HG03196 (cell line): Measurements from ENCODE around the gene MIDN.
"Not testable (repeated sequence)": the region's sequence is repeated elsewhere in the genome, so short reads cannot be mapped to it uniquely, and the experiment has no call there.

ENCODE experiments used
- ATAC-seq: cut with Tn5 transposase; IDR thresholded peaks from one replicate; pipeline ENCODE4 v1.9.1; 2021; ENCODE audit not compliant: unreplicated experiment

MIDN gene

DNA sequence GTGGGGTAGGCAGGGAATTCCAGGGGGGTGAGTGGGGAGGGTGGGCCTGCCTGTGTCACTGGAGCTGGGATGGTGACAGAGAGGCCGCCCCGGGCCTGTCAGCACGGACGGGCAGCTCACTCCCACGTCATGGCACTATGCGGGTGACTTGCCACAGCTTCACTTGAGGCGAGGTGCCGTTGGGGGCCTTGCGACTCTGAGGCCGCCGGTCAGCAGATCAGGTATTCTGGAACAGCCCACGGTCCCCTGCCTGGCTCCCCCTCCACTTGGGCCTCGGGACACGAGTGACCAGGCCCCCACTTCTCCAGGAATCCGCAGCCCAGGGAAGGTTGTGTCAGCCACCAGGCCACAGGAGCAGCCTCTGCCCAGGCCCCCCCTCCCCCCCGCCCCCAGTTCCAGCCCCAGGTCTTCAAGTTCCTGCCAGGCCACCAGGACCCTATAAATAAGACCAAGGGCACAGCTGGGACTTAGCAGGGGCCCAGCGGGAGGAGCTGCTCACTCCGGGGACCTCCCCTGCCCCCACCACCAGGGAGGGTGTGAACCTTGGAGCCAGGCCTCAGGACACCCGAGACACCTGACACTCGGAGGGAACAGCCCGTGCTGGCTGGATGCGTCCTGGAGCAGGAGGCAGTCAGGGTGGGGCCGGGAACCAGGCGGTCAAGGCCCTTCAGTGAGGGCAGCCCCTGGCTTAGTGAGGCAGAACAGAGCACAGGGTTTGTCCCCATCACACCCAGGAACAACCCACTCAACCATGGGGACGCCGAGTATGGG, 2.7 kb upstream of the MIDN start:
- ATAC-seq, result no peak

DNA sequence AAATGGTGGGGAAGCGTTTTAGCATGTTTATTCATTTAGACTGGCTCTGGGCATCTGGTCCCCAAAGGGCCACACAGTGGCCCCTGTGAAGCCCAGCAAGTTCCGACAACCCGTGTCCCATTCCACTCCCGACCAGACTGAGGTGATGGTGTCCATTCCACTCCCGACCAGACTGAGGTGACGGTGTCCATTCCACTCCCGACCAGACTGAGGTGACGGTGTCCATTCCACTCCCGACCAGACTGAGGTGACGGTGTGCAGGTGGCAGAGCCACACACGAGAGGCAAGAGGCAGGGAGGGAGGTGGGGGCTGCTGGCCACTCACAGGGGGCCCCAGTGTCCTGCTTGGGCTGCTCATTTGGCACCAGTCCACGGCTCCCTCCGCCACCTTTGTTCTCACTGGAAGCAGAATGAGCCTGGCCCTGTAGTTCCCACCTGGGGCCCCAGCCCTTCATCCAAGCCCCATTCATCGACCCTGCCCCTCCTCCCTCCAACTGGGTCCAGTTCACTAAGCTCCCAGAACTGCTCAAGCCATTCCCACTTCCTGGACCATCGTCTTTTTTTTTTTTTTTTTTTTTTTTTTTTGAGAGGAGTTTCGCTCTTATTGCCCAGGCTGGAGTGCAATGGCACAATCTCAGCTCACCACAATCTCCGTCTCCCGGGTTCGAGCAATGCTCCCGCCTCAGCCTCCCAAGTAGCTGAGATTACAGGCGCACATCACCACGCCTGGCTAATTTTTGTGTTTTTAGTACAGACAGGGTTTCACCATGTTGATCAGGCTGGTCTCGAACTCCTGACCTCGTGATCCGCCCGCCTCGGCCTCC, 1.9 kb upstream of the MIDN start:
- ATAC-seq, result not testable (repeated sequence)

DNA sequence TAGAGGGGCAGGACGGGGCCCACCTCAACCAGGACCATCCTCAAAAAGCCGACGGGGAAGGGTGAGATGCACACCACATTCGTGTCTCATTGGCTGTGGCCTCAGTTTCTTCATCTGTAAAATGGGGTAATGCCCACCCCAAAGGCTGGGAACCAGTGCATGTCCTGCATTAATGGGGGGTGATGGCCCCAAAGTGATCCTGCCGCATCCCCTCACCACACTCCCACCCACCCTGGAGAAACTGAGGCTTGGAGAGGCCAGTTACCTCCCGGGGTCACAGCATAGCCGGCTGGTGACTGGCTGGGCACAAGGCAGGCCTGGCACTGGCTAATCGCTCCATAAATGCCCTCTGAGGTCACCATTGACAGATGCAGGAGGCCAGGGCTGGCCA, 640 bp upstream of the MIDN start:
- no peak for ATAC-seq

DNA sequence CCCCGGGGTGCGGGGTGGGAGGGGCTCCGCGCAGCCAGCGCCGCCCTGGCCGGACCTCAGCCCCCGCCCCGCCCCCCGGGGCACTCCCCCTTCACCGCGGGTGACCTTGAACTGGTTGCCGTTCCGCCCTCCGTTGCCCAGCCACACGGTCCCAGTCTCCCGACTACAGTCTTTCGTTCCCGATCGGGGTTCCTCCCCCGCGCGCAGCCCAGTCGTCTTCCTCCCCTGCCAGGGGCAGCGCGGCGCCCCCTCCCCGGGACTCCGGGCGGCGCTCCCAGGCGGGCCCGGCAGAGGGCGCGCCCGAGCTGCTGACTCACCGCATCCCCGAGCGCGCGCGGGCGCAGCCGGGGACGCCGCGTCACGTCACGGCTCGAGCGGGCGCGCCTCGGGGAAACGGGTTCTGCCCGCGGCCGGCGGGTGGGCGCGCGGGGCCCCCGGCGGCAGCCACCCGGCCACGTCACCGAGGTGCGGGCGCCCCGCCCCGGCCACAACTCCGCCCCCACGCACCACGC, 459 bp downstream of the MIDN start:
- ATAC-seq, result peak; percentile 20

DNA sequence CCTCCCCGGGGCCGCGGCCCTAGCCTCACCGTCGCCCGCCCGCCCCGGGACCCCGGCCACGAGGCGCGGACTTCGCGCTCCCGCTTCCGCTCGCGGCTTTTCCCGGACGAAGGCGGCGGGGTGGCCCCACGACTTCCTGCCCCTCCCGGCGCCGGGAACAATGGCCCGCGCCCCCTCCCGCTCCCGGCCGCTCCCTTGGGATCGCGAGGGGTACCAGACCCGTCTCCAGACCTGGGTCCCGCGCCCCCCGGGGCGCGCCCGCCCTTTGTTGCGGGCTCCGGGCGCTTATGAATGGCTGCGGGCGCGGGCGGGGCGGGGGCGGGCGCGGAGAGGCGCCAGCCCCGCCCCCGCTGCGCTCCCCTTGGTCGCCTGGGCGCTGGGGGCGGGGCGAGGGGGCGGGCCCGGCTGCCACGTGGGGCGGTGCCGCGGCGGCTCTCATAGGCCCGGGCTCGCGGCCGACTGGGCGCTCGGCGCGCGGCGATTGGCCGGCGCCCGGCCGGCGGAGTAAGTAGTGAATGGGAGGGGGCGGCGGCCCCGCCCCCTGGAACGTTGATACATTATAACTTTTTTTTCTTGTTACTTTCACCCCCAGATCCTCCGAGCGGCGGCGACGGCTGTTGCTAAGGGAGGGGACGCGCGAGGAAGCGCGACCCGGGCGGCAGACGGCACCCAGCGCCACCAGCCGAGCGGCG, 1.1 kb downstream of the MIDN start:
- peak; percentile 39 for ATAC-seq

DNA sequence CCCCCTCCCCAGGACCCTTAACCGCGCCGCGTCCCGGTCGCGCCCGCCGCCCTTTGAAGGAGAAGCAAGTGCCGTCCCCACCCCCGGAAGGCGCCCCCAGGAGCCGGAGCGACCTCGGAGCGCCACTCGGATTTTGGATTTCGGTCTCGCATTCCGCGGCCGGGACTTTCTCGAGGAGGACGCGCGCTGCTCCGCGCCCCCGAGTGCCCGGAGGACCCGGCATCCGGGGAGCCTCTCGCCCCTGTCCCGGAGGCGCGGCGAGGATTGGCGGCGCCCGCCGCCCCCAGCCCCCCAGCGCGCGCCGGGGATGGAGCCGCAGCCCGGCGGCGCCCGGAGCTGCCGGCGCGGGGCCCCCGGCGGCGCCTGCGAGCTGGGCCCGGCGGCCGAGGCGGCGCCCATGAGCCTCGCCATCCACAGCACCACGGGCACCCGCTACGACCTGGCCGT, 1.6 kb downstream of the MIDN start:
- no peak for ATAC-seq

DNA sequence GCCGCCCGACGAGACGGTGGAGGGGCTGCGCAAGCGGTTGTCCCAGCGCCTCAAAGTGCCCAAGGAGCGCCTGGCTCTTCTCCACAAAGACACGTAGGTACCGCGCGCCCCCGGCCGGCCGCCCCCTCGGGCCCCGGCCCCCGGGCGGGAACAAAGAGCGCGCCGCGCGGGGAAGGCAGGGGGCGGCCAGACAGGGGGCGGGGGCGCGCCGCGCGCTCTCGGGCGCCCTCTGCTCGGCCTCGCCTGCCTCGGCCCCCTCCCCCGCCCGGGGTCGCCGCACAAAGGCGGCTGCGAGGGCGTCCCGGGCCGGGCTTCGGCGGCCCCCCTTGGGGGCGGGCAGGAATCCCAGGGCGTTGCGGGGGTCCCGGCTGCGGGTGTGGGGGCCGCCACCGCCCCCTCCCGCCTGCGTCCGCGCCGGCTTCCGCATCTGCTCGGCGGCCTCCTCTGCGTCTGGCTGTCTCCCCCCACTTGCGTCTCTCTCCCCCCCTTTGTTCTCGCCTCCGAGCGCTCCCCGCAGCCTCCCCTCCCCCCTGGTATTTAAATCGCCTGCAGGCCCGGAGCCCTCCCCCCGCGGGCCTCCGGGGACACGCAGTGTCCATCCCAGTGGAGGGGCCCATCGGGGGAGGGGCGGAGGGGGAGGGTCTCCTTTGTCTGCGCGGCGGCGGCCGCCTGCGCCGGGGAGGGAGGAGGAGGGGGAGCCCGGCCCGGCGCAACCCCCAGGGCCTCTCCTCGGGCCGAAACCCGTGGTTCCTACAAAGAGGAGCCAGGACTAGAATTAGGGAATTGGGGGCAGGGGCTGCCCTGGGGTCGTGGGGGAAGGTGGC, 2.3 kb downstream of the MIDN start:
- no peak for ATAC-seq

DNA sequence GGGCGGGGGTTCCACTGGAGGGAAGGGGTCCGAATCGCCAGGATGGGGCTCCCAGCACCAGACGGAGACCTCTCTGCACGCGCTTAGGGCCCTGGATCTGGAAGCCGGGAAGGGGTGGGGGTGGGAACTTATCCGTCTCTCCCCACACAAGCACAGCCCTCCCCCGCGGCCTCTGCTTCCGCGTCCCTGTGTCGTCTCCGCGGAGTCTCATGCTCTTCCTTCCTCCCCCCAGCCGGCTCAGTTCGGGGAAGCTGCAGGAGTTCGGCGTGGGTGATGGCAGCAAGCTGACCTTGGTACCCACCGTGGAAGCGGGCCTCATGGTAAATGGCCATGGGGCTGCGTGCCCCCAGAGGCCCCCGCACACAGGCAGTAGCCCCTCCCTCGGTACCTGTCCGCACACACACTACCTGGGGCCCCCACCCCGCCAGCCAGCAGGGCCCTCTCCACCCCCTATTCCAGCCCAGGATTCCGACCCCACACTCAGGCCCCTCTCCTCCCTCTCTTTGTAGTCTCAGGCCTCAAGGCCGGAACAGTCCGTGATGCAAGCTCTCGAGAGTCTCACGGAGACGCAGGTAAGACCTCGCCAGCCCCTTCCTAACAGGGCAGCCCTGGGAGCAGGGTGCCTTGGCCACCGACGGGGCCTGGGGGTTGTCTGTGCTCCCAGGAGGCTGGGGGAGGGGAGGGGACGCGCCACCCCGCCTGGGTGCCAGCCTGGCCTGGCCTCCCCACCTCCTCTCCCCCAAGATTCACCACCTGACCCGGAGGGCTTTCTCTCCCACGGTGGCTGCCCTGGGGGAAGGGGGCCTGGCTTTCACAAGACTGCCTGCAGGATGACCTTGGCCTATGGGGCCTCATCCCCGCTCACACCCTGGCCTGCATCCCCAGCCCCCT, 3.2 kb downstream of the MIDN start:
- ATAC-seq, result no peak

DNA sequence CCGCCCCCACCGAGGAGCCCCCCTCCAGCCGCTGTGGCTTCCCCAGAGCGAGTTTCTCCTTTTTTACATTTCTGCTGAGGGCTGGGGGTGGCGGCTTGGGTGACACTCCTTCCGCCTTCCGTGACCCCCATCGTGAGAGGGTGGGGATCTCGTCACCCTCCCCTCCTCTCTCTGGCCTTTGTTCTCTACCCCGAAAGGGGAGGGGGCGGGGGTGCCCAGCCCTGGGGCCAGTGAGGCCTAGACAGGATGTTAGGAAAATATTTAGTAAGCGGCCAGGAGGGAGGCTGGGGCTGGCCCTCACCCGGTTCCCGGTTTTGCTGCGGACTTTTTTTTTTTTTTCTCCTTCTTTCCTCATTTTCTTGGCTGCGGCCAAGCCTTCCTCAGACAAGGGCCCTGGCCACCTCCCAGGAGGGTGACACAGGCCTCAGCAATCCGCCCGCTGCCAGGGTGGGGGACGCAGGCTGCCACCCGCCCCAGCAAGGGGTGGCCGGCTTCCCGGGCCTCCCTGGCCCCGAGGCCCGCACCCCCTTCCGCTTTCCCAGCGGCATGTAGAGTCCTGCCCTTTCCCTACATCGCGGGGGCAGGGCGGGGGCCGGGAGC, 3.9 kb downstream of the MIDN start:
- no peak for ATAC-seq

DNA sequence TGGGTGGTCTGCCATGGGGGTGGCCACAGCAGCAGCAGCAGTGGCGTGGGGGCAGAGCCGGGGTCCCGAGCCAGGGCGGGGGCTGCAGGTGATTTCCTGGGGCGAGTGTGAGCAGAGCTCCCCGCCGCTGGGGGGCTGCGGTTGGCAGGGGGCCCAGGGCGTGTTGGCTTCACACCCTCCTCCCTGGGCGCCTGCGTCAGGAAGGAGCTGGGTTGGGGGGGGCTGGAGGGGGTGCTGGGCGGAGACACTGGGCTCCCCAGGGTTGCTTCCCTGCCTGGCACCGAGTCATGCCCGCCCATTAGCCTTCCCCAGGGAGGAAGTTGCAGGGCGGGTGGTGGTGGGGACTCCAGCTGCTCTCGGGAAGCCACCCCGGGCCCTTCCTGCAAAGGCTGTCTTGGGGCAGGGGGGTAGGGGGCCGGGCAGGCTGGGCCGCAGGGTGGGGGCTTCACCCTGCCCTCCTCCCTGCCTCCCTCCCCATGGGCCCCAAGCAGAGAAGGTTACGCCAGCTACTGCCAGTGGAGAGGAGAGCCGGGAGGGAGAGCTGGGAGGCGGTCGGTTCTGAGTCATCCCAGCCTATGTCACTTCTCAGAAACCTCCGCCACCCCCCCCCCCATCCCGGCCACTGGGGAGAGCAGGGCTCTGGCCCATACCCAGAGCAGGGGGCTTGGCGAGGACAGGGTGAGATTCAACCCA, 4.6 kb downstream of the MIDN start:
- no peak for ATAC-seq

DNA sequence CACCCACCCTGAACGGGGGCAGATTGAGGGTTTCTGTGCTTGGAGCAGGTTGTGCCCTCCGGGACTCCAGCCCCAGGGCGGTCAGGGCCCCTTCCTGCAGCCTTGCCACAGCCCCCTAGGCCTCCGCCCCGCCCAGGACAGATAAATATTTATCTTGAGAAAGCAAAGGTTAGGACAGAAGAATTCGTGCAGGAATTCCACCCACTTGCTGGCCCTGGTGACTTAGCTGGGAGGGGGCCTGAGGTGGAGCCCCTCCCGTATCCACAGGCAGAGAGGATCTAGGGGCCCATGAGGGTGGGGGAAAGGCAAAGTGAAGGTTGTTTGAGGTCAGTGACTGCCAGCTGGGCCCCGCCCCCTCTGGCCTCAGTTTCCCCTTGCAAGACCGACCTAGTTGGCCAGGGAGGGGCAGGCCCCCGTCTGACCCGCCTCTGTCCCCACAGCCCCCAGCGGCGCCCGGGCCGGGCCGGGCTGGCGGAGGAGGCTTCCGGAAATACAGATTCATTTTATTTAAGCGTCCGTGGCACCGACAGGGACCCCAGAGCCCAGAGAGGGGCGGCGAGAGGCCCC, 5.2 kb downstream of the MIDN start:
- no peak for ATAC-seq

DNA sequence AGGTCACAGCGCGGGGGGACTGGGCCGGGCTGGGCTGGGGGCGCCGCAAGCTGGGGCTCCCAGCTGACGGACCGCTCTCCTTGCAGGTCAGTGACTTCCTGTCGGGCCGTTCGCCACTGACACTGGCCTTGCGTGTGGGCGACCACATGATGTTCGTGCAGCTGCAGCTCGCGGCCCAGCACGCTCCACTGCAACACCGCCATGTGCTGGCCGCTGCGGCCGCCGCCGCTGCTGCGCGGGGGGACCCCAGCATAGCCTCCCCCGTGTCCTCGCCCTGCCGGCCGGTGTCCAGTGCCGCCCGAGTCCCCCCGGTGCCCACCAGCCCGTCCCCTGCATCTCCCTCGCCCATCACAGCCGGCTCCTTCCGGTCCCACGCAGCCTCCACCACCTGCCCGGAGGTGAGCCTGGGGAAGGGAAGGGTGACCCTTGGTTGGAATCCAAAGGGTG, 5.7 kb downstream of the MIDN start:
- ATAC-seq, result no peak

DNA sequence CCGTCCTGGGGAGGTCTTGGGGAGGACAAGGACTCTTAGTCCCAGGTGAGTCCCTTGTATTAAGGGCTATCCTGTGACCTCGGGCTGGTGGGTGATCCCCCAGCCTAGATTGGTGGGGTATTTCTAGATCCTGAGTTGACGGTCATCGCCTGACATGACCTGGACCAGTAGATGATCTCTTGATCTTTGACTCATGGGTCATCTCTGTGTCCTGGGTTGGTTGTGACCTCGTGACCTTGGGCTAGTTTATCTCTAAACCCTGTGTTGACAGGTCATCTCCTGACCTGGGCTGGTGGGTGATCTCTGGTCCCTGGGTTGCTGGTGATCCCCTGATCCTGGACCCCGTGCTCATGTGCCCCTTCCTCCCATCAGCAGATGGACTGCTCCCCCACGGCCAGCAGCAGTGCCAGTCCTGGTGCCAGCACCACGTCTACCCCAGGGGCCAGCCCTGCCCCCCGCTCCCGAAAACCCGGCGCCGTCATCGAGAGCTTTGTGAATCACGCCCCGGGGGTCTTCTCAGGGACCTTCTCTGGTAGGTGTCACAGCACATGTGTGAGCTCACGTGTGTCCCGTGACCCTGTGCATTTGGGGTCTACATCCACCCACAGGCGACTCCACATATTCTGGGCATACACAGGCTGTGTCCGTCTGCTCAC, 6.3 kb downstream of the MIDN start:
- no peak for ATAC-seq

DNA sequence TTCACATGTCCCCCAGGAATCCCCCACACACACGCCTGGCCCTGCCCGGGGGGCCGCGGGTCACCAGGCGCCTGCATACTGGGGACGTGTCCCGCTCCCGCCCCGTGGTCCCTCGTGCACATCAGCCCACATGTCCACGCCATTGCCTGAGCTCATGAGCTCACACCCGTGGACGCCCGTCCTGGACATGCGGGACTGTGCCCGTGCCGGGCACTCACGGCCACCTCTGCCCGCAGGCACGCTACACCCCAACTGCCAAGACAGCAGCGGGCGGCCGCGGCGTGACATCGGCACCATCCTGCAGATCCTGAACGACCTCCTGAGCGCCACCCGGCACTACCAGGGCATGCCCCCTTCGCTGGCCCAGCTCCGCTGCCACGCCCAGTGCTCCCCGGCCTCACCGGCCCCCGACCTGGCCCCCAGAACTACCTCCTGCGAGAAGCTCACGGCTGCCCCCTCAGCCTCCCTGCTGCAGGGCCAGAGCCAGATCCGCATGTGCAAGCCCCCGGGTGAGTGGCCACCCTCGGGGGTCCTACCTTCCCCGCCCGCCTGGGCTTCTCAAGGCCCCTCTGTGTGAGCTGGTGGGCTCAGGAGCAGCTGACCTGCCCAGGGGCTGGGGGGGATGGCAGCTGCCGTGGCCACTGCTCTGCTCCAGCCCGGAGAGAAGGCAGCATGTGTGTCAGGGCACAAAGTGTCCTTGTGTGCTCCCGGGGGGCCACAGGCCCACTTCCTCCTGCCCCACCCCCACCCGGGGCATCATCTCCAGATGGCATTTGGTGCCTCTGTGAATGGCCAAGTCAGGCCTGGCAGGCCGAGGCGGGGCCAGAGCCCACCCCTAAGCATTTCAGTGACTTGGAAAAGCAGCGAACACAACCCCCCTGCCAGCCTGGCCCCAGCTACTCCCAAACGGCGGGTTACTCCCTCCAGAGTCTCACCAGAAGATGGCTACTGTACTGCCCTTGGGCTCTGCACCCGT, 7.1 kb downstream of the MIDN start:
- ATAC-seq, result no peak

DNA sequence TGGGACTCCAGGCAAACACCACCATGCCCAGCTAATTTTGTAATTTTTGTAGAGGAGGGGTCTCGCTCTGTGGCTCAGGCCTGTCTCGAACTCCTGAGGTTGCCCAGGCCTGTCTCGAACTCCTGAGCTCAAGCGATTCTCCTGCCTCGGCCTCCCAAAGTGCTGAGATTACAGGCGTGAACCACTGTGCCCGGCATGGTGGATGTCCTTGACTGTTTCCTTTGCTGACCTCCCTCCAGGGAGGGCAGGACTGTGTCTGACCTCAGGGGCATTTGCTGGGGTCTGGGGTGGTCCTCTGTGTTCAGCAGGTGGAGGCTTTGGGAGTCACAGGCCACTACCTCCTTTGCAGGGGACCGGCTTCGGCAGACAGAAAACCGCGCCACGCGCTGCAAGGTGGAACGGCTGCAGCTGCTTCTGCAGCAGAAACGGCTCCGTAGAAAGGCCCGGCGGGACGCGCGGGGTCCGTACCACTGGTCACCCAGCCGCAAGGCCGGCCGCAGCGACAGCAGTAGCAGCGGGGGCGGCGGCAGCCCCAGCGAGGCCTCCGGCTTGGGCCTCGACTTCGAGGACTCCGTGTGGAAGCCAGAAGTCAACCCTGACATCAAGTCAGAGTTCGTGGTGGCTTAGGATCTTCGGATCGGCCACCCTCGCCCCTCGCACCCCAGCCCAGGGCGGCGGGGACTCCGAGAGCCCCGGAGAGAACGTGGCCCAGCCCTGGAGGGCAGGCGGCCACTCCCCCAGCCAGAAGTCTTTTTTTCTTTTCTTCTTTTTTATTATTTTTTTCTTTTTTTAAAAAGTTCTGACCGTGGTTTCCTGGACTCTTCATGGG, 8.5 kb downstream of the MIDN start:
- no peak for ATAC-seq
